SK-N-MC (cell line): ENCODE measurements around the gene IL15.

Experiments
- EZH2 ChIP-seq: fragments of 200-600 bp; sonication (generic); IDR thresholded peaks from one replicate; pipeline ENCODE4 v1.6.1; 2017; ENCODE audit warnings: antibody characterized with exemption
- POLR2AphosphoS5 ChIP-seq: IDR thresholded peaks from 2 replicates; pipeline ENCODE4 v1.6.1; 2012; ENCODE audit warnings: mild to moderate bottlenecking, low read depth, low read length, borderline replicate concordance

DNA sequence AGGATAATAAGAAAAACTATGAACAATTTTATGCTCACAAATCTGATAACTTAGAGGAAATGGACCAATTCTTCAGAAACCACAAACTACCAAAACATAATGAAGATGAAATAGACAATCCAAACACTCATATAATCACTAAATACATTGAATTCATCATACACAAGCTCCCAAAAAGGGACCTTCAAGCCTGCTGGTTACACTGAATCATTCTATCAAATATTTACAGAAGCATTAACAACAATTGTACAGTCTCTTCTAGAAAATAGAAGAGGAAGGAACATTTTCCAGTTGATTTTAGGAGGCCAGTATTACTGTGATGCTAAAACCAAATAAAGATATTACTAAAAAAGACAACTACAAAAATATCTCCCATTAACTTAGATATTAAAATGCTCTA is 88.3 kb downstream of the IL15 start:
- no peak for TF ChIP-seq EZH2
- TF ChIP-seq POLR2AphosphoS5 = no peak
